Tibial artery (tissue), 4 donors: ENCODE results near the gene PLEKHO2.
A peak's percentile ranks its signal among the peaks of the same experiment; 100 is the strongest.
"Not testable (repeated sequence)": the region's sequence is repeated elsewhere in the genome, so short reads cannot be mapped to it uniquely, and the experiment has no call there.

Experiments used
- DNase-seq, 2 donors: peaks; one replicate each; pipeline ENCODE4 v3.0.0-alpha.2; 2019
- H3K27ac ChIP-seq, 2 donors: fragments of 200-600 bp; sonication (generic) in 1 of 2; 1 replicate in 1 of 2; 2 replicates in 1 of 2; pipeline ENCODE4 v1.5.1; 2018 to 2019; ENCODE audit warnings: mild to moderate bottlenecking in 1 of 2
- H3K27me3 ChIP-seq, 2 donors: fragments of 200-600 bp; sonication (generic) in 1 of 2; one replicate each; pipeline versions ENCODE4 v1.5.1 to v1.6.0; 2016 to 2019
- H3K36me3 ChIP-seq, 3 donors: fragments of 200-600 bp; sonication (generic) in 2 of 3; one replicate each; pipeline ENCODE4 v1.5.1; 2016 to 2019; ENCODE audit warnings: mild to moderate bottlenecking in 2 of 3
- H3K4me1 ChIP-seq, 4 donors: fragments of 200-600 bp; sonication (generic) in 2 of 4; 1 replicate in 3 of 4; 2 replicates in 1 of 4; pipeline ENCODE4 v1.5.1; 2016 to 2019
- H3K4me3 ChIP-seq, 2 donors: fragments of 200-600 bp; sonication (generic) in 1 of 2; 1 replicate in 1 of 2; 2 replicates in 1 of 2; pipeline ENCODE4 v1.5.1; 2018 to 2019; ENCODE audit warnings: mild to moderate bottlenecking in 2 of 2
- H3K9me3 ChIP-seq, 3 donors: fragments of 200-600 bp; sonication (generic) in 1 of 3; one replicate each; pipeline ENCODE4 v1.5.1; 2016 to 2019
- CTCF ChIP-seq, 2 experiments: fragments of 200-600 bp in 1 of 2; fragments of 450-650 bp in 1 of 2; IDR thresholded peaks; one replicate each; pipeline ENCODE4 v1.5.1; 2017 to 2019; ENCODE audit warnings: antibody characterized with exemption in 2 of 2, mild to moderate bottlenecking in 1 of 2, moderate library complexity in 1 of 2
- intact Hi-C: fragments of 100-400 bp; cut with DNase I; formaldehyde crosslinking; loops from one replicate; pipeline ENCODE4 v1.15.0; 2023; ENCODE audit warnings: low total_unique reads

Gene PLEKHO2

GRCh38 chr15:64841344-64842095, at the start of gene PLEKHO2:
Gene PLEKHO2 (plus strand): TSS chr15:64841915. CDS start chr15:64842017, 102 bp downstream.
- Histone ChIP-seq H3K27me3 (no peaks in the 10 kb centered on the region), H3K9me3 (no peaks in the 10 kb centered on the region), H3K4me3 (peak within 1 kb of the TSS; percentile 86 to 91), H3K36me3 (no peaks in the 10 kb centered on the region), H3K4me1 (peaks cover 0 to 48% (median 37%) of the 10 kb centered on the region in 4 donors), H3K27ac (peak within 1 kb of the TSS; percentile 96 to 97)
- intact Hi-C loops: loop anchor here (10.0 kb wide), 1 partner anchor 53 kb away; no protein-coding TSS in a partner anchor
- peak in 1 of 2 experiments; percentile 35 for TF ChIP-seq CTCF (IDR thresholded peaks at IDR 0.05)
- peak; percentile 97 to 98 for DNase-seq

GRCh38 chr15:64792282-64792681, 49.4 kb upstream of the PLEKHO2 start:
- Histone ChIP-seq H3K4me1 (no peaks in the 10 kb centered on the region), H3K36me3 (no peaks in the 10 kb centered on the region), H3K4me3 (no peak overlapping the region), H3K9me3 (no peaks in the 10 kb centered on the region), H3K27me3 (no peaks in the 10 kb centered on the region), H3K27ac (no peak overlapping the region)
- no peak for DNase-seq
- TF ChIP-seq CTCF (IDR thresholded peaks at IDR 0.05): no peak
- intact Hi-C loops: no loop called here

GRCh38 chr15:64795299-64795698, 46.4 kb upstream of the PLEKHO2 start:
- H3K27ac ChIP-seq: not testable (repeated sequence)

GRCh38 chr15:64795921-64796320, 45.8 kb upstream of the PLEKHO2 start:
- intact Hi-C loops, H3K4me1 ChIP-seq, H3K4me3 ChIP-seq, DNase-seq, H3K36me3 ChIP-seq, H3K27me3 ChIP-seq, H3K9me3 ChIP-seq, H3K27ac ChIP-seq: not testable (repeated sequence)

More at GRCh38 chr15:64795299-64795698, 46.4 kb upstream of the PLEKHO2 start:
- H3K4me3 ChIP-seq, DNase-seq, H3K4me1 ChIP-seq, H3K27me3 ChIP-seq, H3K36me3 ChIP-seq, intact Hi-C loops, H3K9me3 ChIP-seq: not testable (repeated sequence)

- H3K27me3 ChIP-seq, H3K9me3 ChIP-seq, H3K36me3 ChIP-seq, H3K27ac ChIP-seq, H3K4me3 ChIP-seq, intact Hi-C loops, DNase-seq: not testable (repeated sequence)
- H3K4me1 ChIP-seq: peaks cover 0 to 17% (median 4%) of the 10 kb centered on the region in 4 donors
Observed at GRCh38 chr15:64798905-64799304, 42.8 kb upstream of the PLEKHO2 start.

- no peak for DNase-seq
- H3K4me3 ChIP-seq: no peak overlapping the region
- no peaks in the 10 kb centered on the region for H3K27me3 ChIP-seq
- no peaks in the 10 kb centered on the region for H3K36me3 ChIP-seq
- intact Hi-C loops: no loop called here
- H3K4me1 ChIP-seq: peaks cover 0 to 21% (median 4%) of the 10 kb centered on the region in 4 donors
- no peaks in the 10 kb centered on the region for H3K9me3 ChIP-seq
- no peak for TF ChIP-seq CTCF (IDR thresholded peaks at IDR 0.05)
- no peak overlapping the region for H3K27ac ChIP-seq
Observed at GRCh38 chr15:64800476-64800875, 41.2 kb upstream of the PLEKHO2 start.

GRCh38 chr15:64803526-64803925, 38.2 kb upstream of the PLEKHO2 start:
- no peak for DNase-seq
- H3K27ac ChIP-seq: peak overlapping the region in 1 of 2 donors; percentile 51
- peaks cover 0 to 35% (median 4%) of the 10 kb centered on the region in 4 donors for H3K4me1 ChIP-seq
- no peaks in the 10 kb centered on the region for H3K36me3 ChIP-seq
- H3K4me3 ChIP-seq: no peak overlapping the region
- no peak for TF ChIP-seq CTCF (IDR thresholded peaks at IDR 0.05)
- no peaks in the 10 kb centered on the region for H3K27me3 ChIP-seq
- intact Hi-C loops: no loop called here
- H3K9me3 ChIP-seq: no peaks in the 10 kb centered on the region
